HCT116 (cell line): ENCODE data around the gene PVRIG.

ENCODE experiments used
- CTCF ChIP-seq, 3 experiments: fragments of 200-600 bp in 1 of 3; sonication (generic) in 1 of 3; IDR thresholded peaks in 2 of 3; conservative IDR thresholded peaks in 1 of 3; 2 replicates each; pipeline ENCODE4 v1.5.1; 2012 to 2017; ENCODE audit warnings: low read depth in 2 of 3, low read length in 2 of 3, antibody characterized with exemption in 1 of 3, borderline replicate concordance in 1 of 3, control low read depth in 1 of 3, mild to moderate bottlenecking in 1 of 3, mixed read lengths in 1 of 3, mixed run types in 1 of 3, moderate library complexity in 1 of 3; ENCODE audit not compliant: insufficient read depth in 1 of 3
- POLR2A ChIP-seq: IDR thresholded peaks from 2 replicates; pipeline ENCODE4 v1.7.0; 2011; ENCODE audit warnings: borderline replicate concordance; ENCODE audit not compliant: insufficient read depth, insufficient read length; ENCODE audit errors: extremely low read depth
- POLR2AphosphoS5 ChIP-seq: IDR thresholded peaks from 2 replicates; pipeline ENCODE4 v1.6.1; 2011; ENCODE audit warnings: mild to moderate bottlenecking, low read depth, low read length, moderate library complexity
- RAD21 ChIP-seq: IDR thresholded peaks from 2 replicates; pipeline ENCODE4 v1.6.1; 2012; ENCODE audit warnings: low read depth, mild to moderate bottlenecking
- SP1 ChIP-seq: IDR thresholded peaks from 2 replicates; pipeline ENCODE4 v1.6.1; 2012; ENCODE audit warnings: low read depth

DNA sequence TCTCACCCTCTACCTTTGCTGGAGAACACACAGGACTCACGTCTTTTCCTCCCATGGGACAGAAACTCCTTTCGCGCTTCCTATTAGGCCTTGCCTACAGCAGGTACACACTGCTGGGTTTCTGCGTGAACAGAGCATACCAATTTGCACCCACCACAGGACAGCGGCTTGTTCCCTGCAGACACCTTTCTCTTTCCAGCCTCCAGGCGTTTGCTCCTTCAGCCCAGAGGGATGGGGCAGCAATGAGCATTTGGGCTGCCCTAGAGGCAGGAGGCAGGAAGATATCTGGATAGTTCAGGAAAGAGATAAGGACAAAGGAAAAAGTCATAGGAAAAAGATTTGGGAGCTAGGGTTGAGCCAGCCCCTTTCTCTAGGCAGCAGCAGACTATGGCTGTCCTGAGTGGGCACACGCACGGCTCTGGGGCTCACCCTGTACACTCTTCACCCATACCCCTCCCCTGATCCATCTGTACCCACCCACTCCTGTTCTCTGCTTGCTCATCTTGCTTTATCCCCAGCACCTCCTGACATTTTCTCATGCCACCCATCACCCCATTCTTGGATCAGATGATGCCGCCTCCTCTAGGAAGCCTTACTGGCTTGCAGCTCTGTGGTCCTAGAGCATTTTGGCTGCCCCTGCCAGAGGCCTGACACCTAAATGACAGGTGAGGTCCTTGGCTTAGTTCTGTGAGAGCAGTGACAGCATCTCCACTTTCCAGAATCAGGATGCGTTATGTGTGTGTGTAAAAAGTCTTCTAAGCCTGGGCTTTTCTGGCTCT, 47.0 kb downstream of the PVRIG start:
- TF ChIP-seq POLR2A (no peak), CTCF (IDR thresholded peaks at IDR 0.05 in 2 of 3, conservative IDR thresholded peaks at IDR 0.05 in 1 of 3; ENCODE audit: borderline replicate concordance in 1 of 3, insufficient read depth in 1 of 3, low read depth in 2 of 3, low read length in 2 of 3) (no peak), SP1 (no peak), POLR2AphosphoS5 (no peak), RAD21 (no peak)
